HG03039 (cell line): ENCODE measurements around the gene PAX6.
"Not testable (repeated sequence)": the region's sequence is repeated elsewhere in the genome, so short reads cannot be mapped to it uniquely, and the experiment has no call there.

Experiments
- ATAC-seq: cut with Tn5 transposase; IDR thresholded peaks from one replicate; pipeline ENCODE4 v1.9.1; 2021; ENCODE audit warnings: mild to moderate bottlenecking, moderate library complexity; ENCODE audit not compliant: unreplicated experiment

Gene PAX6

DNA sequence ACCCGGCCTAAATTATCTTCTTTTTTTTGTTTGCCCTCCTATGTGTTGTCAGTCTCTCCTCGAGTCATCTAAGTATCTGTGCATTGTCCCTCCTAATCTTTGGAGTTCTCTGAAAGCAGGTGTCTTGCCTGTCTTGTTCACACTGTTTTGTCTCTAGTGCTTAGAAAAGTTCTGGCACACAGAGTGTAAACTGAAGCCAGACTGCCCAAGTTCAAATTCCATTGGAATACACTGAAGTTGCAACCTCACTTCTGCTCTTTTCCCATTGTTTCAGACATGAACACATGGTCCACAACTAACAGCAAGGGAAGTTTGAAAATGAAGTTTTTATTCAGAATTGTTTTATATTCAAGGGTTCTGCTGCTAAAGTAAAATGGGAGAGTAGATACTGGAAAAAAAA lies 38.7 kb downstream of the PAX6 start:
- no peak for ATAC-seq

DNA sequence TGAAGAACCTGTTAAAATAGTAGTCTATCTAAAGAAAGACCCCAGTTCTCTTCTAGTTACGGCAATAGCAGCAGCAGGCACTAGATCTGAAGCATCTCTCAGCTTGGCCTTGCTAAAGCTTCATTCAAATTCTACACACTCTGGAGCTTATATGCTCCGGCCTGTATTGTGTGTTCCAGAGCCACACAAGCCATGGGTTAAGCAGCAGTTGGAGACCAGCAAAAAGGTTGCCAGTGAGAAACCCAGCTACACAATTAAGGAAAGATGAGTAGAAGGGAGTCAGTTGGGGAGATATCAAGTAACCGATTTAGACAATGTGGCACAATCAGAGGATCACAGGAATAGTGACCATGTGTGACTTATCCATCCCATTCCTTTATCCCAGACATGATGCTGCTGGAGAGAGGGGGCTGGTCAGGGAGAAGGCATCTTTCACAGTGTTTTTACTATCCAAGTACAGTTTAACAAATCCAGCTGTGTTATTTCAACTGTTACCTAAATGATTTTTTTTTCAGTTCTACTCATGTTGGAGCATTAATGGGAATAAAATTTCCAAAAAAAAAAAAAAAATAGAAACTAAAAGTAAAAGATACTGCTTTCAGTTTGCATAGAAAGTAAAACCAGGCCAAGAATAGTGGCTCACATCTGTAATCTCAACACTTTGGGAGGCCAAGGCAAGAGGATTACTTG lies 41.0 kb downstream of the PAX6 start:
- no peak for ATAC-seq

DNA sequence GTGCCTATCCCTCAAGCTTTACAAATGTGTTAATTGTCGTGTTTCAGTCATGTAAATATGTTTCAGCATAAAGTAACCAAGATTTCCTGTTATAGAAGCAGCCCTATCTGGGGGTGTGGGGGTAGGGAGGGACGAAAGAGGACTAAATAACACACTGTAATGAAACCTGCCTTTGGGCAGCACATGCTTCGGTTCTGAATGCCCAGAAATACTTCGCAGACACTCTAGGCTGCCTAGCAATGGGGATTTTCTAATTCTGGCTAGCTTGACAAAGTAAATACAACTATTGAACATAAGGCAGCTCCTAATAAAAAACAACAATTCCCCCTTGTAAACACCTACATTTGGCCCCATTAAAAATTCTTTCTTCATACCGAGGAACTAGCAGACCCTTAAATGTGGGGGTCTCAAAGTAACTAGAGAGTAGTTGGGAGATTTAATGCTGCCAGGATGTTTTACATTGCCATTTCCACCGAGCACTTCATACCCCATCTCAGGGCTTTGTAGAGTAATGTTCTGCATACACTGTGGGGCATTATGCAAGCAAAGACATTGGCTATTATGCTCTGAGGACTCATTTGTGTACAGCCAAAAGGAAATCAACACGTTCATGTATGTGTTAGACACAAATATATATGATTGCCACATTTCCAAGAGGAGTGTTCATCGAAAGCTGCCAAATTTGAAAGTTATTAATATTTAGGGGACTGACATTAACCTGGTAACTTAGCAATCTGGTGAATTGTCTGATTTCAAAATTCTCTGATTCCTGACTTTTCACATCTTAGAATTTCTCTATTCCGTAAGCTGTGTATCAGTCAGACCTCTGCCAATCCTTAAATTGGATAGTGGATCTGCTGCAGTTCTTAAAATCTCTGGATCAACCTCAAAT lies 42.1 kb downstream of the PAX6 start:
- no peak for ATAC-seq

DNA sequence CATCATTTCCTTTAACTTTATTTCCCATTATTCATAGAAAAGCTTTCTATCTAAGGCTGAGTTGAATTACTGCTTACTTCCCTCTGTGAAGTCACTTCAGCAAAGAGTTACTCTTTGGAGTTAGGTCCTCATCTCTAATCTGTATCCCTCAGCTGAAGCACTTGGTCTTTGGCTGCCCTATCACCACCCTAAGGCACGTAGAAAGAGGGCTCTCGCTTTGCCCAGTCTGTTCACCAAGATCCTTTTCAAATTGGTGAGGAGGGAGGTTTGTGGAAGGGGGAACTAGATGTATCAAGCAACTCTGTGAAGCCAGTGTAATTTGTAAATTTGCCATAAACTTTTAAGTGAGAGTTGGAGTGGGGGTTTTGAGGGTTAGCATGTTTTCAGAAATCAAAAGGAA lies 43.4 kb downstream of the PAX6 start:
- ATAC-seq = no peak

DNA sequence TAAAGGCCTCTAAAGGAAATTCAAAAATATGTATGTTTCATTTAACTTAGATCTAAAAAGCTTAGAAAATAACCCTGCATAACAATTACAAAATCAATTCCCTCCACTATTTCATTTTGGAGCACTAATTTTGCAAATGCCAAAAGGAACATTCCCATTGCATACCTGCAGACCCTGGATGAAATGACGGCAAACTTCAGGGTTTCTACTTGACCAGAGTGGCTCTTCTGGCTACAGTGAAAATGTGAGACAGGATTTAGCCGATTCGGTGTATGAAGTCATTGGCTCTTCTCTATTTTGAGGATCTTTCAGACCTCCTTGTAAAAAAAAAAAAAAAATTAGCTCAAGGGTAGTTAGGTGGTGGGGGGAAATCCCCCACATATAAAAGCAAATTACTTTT lies 44.1 kb downstream of the PAX6 start:
- ATAC-seq = no peak

GRCh38 chr11:31764766-31765165 lies 46.4 kb downstream of the PAX6 start:
- ATAC-seq = no peak

DNA sequence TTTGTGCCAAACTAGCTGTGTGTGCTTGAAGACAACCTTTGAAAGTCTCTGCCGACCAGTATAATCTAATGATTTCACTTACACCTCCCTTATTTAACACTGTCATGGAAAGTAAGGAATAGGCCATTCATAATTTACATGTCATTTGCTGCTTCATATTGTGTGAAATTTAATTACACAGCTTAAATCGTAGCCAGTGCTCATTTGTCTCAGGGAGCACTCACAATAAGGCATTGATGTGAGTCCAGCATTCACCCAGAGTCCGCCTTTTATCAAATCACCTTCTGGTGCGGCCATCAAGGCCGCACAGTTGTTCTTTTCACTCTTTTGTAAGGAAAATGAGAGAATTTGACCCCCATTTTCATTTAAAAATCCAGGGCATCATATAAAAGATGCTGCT lies 46.9 kb downstream of the PAX6 start:
- no peak for ATAC-seq

DNA sequence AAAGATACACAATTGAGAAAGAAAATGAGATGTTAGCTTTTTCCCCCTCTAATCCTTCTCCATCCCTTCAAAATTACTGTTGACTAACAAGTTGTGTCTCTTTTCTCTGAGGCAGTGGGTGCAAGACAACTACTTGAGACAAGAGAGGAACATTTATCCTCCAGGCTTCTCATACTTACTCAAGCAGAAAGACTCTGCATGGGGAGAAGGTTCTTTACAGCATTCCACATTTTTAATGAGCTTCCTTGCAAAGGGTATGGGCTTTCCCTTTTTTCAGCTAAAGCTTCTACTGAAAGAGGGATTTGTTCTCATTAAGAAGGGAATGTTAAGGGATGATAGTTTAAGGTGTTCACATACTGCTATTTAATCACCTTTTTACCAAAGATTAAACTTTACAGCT lies 47.8 kb downstream of the PAX6 start:
- no peak for ATAC-seq

DNA sequence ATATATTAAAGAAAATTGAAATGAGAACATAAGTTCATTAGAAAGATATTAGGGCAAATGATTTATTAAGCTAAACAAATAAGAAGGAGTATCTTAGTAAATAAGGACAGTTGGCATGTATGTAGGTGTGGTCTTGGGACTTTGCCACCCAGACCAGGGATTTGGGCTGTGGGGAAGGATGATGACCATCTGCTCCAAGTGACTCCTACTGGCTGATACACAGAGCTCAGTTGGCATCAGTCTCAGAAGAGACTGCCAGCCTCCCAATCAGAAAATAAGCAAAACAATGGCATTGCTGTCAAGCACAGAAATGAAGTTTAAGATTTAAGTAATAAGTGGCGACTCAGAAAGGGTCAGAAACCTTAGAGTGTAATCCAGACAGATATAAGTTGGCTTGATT lies 49.5 kb downstream of the PAX6 start:
- ATAC-seq = no peak

GRCh38 chr11:31757260-31757835 lies 53.8 kb downstream of the PAX6 start:
- no peak for ATAC-seq

- no peak for ATAC-seq
These were observed 63.5 kb downstream of the PAX6 start for GRCh38 chr11:31747581-31747980.

- not testable (repeated sequence) for ATAC-seq
These were observed 70.3 kb downstream of the PAX6 start for GRCh38 chr11:31740731-31741368.

DNA sequence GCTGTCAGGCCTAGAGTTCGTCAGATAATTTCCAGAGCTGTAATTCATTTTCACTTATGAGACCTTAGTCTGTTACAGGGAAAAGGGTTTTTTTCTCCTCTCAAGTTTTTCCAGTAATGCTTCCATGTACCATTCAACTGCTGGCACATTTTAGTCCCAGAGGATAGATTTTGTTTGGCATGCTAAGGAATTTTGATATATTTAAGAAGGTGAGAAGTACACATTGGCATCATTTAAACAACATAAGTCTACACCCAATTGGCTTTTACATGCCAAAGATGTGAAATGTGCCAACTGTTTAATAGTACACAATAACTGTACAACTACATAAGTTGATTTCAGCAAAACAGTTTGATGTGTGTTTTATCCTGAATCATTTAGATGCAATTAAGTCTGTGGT lies 71.0 kb downstream of the PAX6 start:
- ATAC-seq = no peak
